H9 (cell line): Measurements from ENCODE around the gene HPCAL4. TPM values are rescaled to one million over a fixed set of nuclear protein-coding genes. Genes with fewer than 3 reads are reported as not detected.

Experiments used
- DNase-seq: peaks from one replicate; pipeline ENCODE4 v3.0.0-alpha.2; 2017
- H2AFZ ChIP-seq: one replicate; pipeline ENCODE4 v1.6.1; 2013; ENCODE audit warnings: mild to moderate bottlenecking, low read length, control low read depth, moderate library complexity
- H2AK5ac ChIP-seq: 2 replicates; pipeline ENCODE4 v1.6.1; 2013; ENCODE audit warnings: low read length, control low read depth, mixed read lengths; ENCODE audit not compliant: insufficient read length
- H2BK120ac ChIP-seq: one replicate; pipeline ENCODE4 v1.6.1; 2013; ENCODE audit warnings: low read depth, mild to moderate bottlenecking, low read length, control low read depth, inconsistent platforms; ENCODE audit not compliant: poor library complexity, severe bottlenecking
- H2BK12ac ChIP-seq: 2 replicates; pipeline ENCODE4 v1.6.1; 2013; ENCODE audit warnings: low read length, control low read depth, mixed read lengths, low read depth; ENCODE audit not compliant: insufficient read length
- H2BK15ac ChIP-seq: 2 replicates; pipeline ENCODE4 v1.6.1; 2013; ENCODE audit warnings: low read depth, low read length, control low read depth
- H2BK20ac ChIP-seq: one replicate; pipeline ENCODE4 v1.6.1; 2013; ENCODE audit warnings: low read depth, mild to moderate bottlenecking, low read length, control low read depth, inconsistent platforms; ENCODE audit not compliant: poor library complexity, severe bottlenecking
- H2BK5ac ChIP-seq: 2 replicates; pipeline ENCODE4 v1.6.1; 2013; ENCODE audit warnings: low read length, control low read depth, mixed read lengths; ENCODE audit not compliant: insufficient read length
- H3K14ac ChIP-seq: 2 replicates; pipeline ENCODE4 v1.6.1; 2013; ENCODE audit warnings: low read length, control low read depth; ENCODE audit not compliant: insufficient read depth
- H3K18ac ChIP-seq: 2 replicates; pipeline ENCODE4 v1.6.1; 2013; ENCODE audit warnings: low read depth, mild to moderate bottlenecking, mixed read lengths, low read length, control low read depth; ENCODE audit not compliant: insufficient read length
- H3K23ac ChIP-seq: 2 replicates; pipeline ENCODE4 v1.6.1; 2013; ENCODE audit warnings: low read length, control low read depth, mixed read lengths, low read depth; ENCODE audit not compliant: insufficient read length
- H3K23me2 ChIP-seq: 2 replicates; pipeline ENCODE4 v1.6.1; 2013; ENCODE audit warnings: low read depth, mild to moderate bottlenecking, mixed read lengths, low read length, control low read depth; ENCODE audit not compliant: insufficient read length, poor library complexity, severe bottlenecking
- H3K27ac ChIP-seq: 2 replicates; pipeline ENCODE4 v1.5.1; 2013; ENCODE audit warnings: low read length, control low read depth, mixed read lengths, low read depth; ENCODE audit not compliant: insufficient read length
- H3K27me3 ChIP-seq: 2 replicates; pipeline ENCODE4 v1.6.1; 2013; ENCODE audit warnings: low read length, control low read depth, inconsistent platforms; ENCODE audit not compliant: insufficient read depth
- H3K4ac ChIP-seq: 2 replicates; pipeline ENCODE4 v1.6.1; 2013; ENCODE audit warnings: low read depth, mild to moderate bottlenecking, control low read depth, inconsistent platforms, low read length, moderate library complexity
- H3K4me1 ChIP-seq: 2 replicates; pipeline ENCODE4 v1.6.1; 2013; ENCODE audit warnings: low read length, control low read depth, inconsistent platforms; ENCODE audit not compliant: insufficient read depth
- H3K4me2 ChIP-seq: 2 replicates; pipeline ENCODE4 v1.6.1; 2013; ENCODE audit warnings: low read length, control low read depth, mixed read lengths; ENCODE audit not compliant: insufficient read length, insufficient read depth
- H3K56ac ChIP-seq: 2 replicates; pipeline ENCODE4 v1.6.1; 2013; ENCODE audit warnings: low read depth, mild to moderate bottlenecking, mixed read lengths, low read length, control low read depth; ENCODE audit not compliant: insufficient read length
- H3K79me1 ChIP-seq: 2 replicates; pipeline ENCODE4 v1.6.1; 2013; ENCODE audit warnings: low read depth, mild to moderate bottlenecking, moderate library complexity, low read length, control low read depth, inconsistent platforms; ENCODE audit not compliant: insufficient read depth, poor library complexity, severe bottlenecking
- H3K79me2 ChIP-seq: 2 replicates; pipeline ENCODE4 v1.6.1; 2013; ENCODE audit warnings: low read length, control low read depth, inconsistent platforms; ENCODE audit not compliant: insufficient read depth
- H3K9ac ChIP-seq: 2 replicates; pipeline ENCODE4 v1.6.1; 2013; ENCODE audit warnings: low read length, control low read depth, mixed read lengths; ENCODE audit not compliant: insufficient read length; ENCODE audit errors: extremely low read depth
- H3K9me3 ChIP-seq: one replicate; pipeline ENCODE4 v1.6.1; 2013; ENCODE audit warnings: low read depth, low read length, inconsistent platforms; ENCODE audit not compliant: control insufficient read depth
- H3T11ph ChIP-seq: one replicate; pipeline ENCODE4 v1.6.1; 2013; ENCODE audit warnings: mild to moderate bottlenecking, low read length, control low read depth, inconsistent platforms
- H4K20me1 ChIP-seq: one replicate; pipeline ENCODE4 v1.6.1; 2013; ENCODE audit not compliant: control insufficient read depth, insufficient read length, insufficient read depth
- H4K5ac ChIP-seq: 2 replicates; pipeline ENCODE4 v1.6.1; 2013; ENCODE audit warnings: low read depth, mild to moderate bottlenecking, mixed read lengths, low read length, control low read depth; ENCODE audit not compliant: insufficient read length
- H4K8ac ChIP-seq: replicated peaks from 2 replicates; pipeline ENCODE4 v1.6.1; 2013; ENCODE audit warnings: low read length, control low read depth, mixed read lengths, low read depth; ENCODE audit not compliant: insufficient read length
- H4K91ac ChIP-seq: 2 replicates; pipeline ENCODE4 v1.6.1; 2013; ENCODE audit warnings: low read depth, mild to moderate bottlenecking, moderate library complexity, mixed read lengths, low read length, control low read depth; ENCODE audit not compliant: insufficient read length
- H3K27ac Mint-ChIP-seq, 3 experiments: 2 replicates in 2 of 3; 3 replicates in 1 of 3; pipeline ENCODE4 v1.8.0; 2020 to 2021; ENCODE audit warnings: mixed read lengths in 3 of 3, mild to moderate bottlenecking in 1 of 3, moderate library complexity in 1 of 3
- H3K27me3 Mint-ChIP-seq: 2 replicates; pipeline ENCODE4 v1.8.0; 2021; ENCODE audit warnings: low read depth, mild to moderate bottlenecking, moderate library complexity, mixed read lengths
- H3K36me3 Mint-ChIP-seq, 3 experiments: 2 replicates in 2 of 3; 3 replicates in 1 of 3; pipeline ENCODE4 v1.8.0; 2020 to 2021; ENCODE audit warnings: low read depth in 3 of 3, mixed read lengths in 3 of 3; ENCODE audit not compliant: insufficient read depth in 1 of 3
- H3K4me1 Mint-ChIP-seq, 2 experiments: 2 replicates each; pipeline ENCODE4 v1.8.0; 2020; ENCODE audit warnings: mixed read lengths in 2 of 2
- H3K4me3 Mint-ChIP-seq, 2 experiments: 2 replicates in 1 of 2; 3 replicates in 1 of 2; pipeline ENCODE4 v1.8.0; 2020 to 2021; ENCODE audit warnings: mild to moderate bottlenecking in 2 of 2, mixed read lengths in 2 of 2, moderate library complexity in 1 of 2
- H3K9me3 Mint-ChIP-seq, 2 experiments: 2 replicates in 1 of 2; 3 replicates in 1 of 2; pipeline ENCODE4 v1.8.0; 2020; ENCODE audit warnings: mild to moderate bottlenecking in 2 of 2, mixed read lengths in 2 of 2, moderate library complexity in 1 of 2
- CTCF ChIP-seq: fragments of 200-600 bp; sonication (generic); conservative IDR thresholded peaks from 3 replicates; pipeline ENCODE4 v1.8.0; 2021; ENCODE audit warnings: antibody characterized with exemption, mild to moderate bottlenecking
- WGBS: extraction: QIAGEN DNeasy Blood & Tissue Kit; methylation state at CpG from one replicate; pipeline ENCODE4 v1.1.7; 2013; ENCODE audit warnings: missing lambda C conversion rate, low lambda C conversion rate, mixed read lengths; ENCODE audit not compliant: insufficient read length; ENCODE audit errors: extremely low coverage; 5-methylcytosine and 5-hydroxymethylcytosine counted together
- total RNA-seq: library from RNA; stranded (reverse); gene quantifications from 2 replicates; pipeline ENCODE4 v1.2.1, GENCODE V29; 2021

HPCAL4 gene
- total RNA-seq, 1 experiment from 2014 or later, result 0.15 TPM

- H4K8ac ChIP-seq, result no peak overlapping the region
- no peaks in the 10 kb centered on the region for H3K79me1 ChIP-seq
- Mint-ChIP-seq H3K9me3 (no peaks in the 10 kb centered on the region), H3K27ac (no peak overlapping the region), H3K27me3 (peaks cover 85% of the 10 kb centered on the region), H3K4me1 (peaks cover 10 to 26% of the 10 kb centered on the region in 2 experiments), H3K4me3 (no peak overlapping the region), H3K36me3 (no peaks in the 10 kb centered on the region)
- no peak overlapping the region for H3K4me2 ChIP-seq
- H3K27ac ChIP-seq, result no peak overlapping the region
- H3K79me2 ChIP-seq, result no peaks in the 10 kb centered on the region
- H2AFZ ChIP-seq, result no peak overlapping the region
- no peak overlapping the region for H2BK20ac ChIP-seq
- peaks cover 7% of the 10 kb centered on the region; the same call in 1 of the 2 replicates for H3K27me3 ChIP-seq
- TF ChIP-seq CTCF, result no peak
- H2AK5ac ChIP-seq, result no peak overlapping the region
- H3K18ac ChIP-seq, result no peak overlapping the region
- no peak overlapping the region for H3K23ac ChIP-seq
- no peak overlapping the region for H2BK15ac ChIP-seq
- no peak overlapping the region for H2BK12ac ChIP-seq
- H3K4me1 ChIP-seq, result no peaks in the 10 kb centered on the region
- no peak for DNase-seq
- H3T11ph ChIP-seq, result no peak overlapping the region
- H4K5ac ChIP-seq, result no peak overlapping the region
- no peaks in the 10 kb centered on the region for H3K9me3 ChIP-seq
- no CpG with 5 or more reads among the region's 4 CpGs for WGBS
- H3K56ac ChIP-seq, result no peak overlapping the region
- H2BK5ac ChIP-seq, result no peak overlapping the region
- no peak overlapping the region for H3K9ac ChIP-seq
- H3K14ac ChIP-seq, result no peak overlapping the region
- H2BK120ac ChIP-seq, result no peak overlapping the region
- H3K23me2 ChIP-seq, result no peaks in the 10 kb centered on the region
- no peaks in the 10 kb centered on the region for H4K20me1 ChIP-seq
- no peak overlapping the region for H4K91ac ChIP-seq
- no peak overlapping the region for H3K4ac ChIP-seq
Observed at GRCh38 chr1:39642796-39643195, 48.4 kb downstream of the HPCAL4 start.
